ENCODE results near the gene DMP1.

GRCh38 chr4:87631668-87632067, 18.4 kb upstream of the DMP1 start:
- TF ChIP-seq JUND (IDR thresholded peaks at IDR 0.05; ENCODE audit: low read length) (no peak), EGR1 (IDR thresholded peaks at IDR 0.05; ENCODE audit: borderline replicate concordance, low read depth, low read length) (no peak), POLR2A (IDR thresholded peaks at IDR 0.05; ENCODE audit: control extremely low read depth in 1 of 2, low read depth in 2 of 2, low read length in 2 of 2) (no peak), TAF1 (IDR thresholded peaks at IDR 0.05; ENCODE audit: low read depth, low read length) (no peak), CHD2 (IDR thresholded peaks at IDR 0.05; ENCODE audit: low read length) (no peak), JUN (IDR thresholded peaks at IDR 0.05; ENCODE audit: low read depth, low read length) (no peak), BCL11A (IDR thresholded peaks at IDR 0.05; ENCODE audit: low read depth in 2 of 2, low read length in 2 of 2) (no peak), EZH2 (IDR thresholded peaks at IDR 0.05; ENCODE audit: low read depth, low read length, severe bottlenecking) (no peak)
- TF ChIP-seq, protein P1, sequence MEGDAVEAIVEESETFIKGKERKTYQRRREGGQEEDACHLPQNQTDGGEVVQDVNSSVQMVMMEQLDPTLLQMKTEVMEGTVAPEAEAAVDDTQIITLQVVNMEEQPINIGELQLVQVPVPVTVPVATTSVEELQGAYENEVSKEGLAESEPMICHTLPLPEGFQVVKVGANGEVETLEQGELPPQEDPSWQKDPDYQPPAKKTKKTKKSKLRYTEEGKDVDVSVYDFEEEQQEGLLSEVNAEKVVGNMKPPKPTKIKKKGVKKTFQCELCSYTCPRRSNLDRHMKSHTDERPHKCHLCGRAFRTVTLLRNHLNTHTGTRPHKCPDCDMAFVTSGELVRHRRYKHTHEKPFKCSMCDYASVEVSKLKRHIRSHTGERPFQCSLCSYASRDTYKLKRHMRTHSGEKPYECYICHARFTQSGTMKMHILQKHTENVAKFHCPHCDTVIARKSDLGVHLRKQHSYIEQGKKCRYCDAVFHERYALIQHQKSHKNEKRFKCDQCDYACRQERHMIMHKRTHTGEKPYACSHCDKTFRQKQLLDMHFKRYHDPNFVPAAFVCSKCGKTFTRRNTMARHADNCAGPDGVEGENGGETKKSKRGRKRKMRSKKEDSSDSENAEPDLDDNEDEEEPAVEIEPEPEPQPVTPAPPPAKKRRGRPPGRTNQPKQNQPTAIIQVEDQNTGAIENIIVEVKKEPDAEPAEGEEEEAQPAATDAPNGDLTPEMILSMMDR (IDR thresholded peaks at IDR 0.05; ENCODE audit: control extremely low read depth in 1 of 3, insufficient read depth in 1 of 3, low read depth in 1 of 3, low read length in 3 of 3), result no peak
- TF ChIP-seq, protein P2, sequence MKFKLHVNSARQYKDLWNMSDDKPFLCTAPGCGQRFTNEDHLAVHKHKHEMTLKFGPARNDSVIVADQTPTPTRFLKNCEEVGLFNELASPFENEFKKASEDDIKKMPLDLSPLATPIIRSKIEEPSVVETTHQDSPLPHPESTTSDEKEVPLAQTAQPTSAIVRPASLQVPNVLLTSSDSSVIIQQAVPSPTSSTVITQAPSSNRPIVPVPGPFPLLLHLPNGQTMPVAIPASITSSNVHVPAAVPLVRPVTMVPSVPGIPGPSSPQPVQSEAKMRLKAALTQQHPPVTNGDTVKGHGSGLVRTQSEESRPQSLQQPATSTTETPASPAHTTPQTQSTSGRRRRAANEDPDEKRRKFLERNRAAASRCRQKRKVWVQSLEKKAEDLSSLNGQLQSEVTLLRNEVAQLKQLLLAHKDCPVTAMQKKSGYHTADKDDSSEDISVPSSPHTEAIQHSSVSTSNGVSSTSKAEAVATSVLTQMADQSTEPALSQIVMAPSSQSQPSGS (IDR thresholded peaks at IDR 0.05; ENCODE audit: low read length), result no peak
- TF ChIP-seq, protein P3, sequence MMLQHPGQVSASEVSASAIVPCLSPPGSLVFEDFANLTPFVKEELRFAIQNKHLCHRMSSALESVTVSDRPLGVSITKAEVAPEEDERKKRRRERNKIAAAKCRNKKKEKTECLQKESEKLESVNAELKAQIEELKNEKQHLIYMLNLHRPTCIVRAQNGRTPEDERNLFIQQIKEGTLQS (IDR thresholded peaks at IDR 0.05; ENCODE audit: insufficient read depth, low read depth, low read length), result no peak
